Endothelial cell of umbilical vein (primary cell): ENCODE results near the gene HACE1.

Source experiments
- POLR2A ChIP-seq: IDR thresholded peaks from 2 replicates; pipeline ENCODE4 v1.6.1; 2012; ENCODE audit warnings: low read depth, mild to moderate bottlenecking, control low read depth, low read length
- TF ChIP-seq, protein P1 (sequence below), 2 donors: IDR thresholded peaks; 1 replicate in 1 of 2; 2 replicates in 1 of 2; pipeline ENCODE4 v1.5.1; 2011; ENCODE audit warnings: low read length in 2 of 2, mild to moderate bottlenecking in 2 of 2, moderate library complexity in 2 of 2, control low read depth in 1 of 2, inconsistent platforms in 1 of 2, low read depth in 1 of 2; ENCODE audit not compliant: insufficient read depth in 1 of 2; ENCODE audit errors: extremely low read depth in 1 of 2

- TF ChIP-seq, protein P1, sequence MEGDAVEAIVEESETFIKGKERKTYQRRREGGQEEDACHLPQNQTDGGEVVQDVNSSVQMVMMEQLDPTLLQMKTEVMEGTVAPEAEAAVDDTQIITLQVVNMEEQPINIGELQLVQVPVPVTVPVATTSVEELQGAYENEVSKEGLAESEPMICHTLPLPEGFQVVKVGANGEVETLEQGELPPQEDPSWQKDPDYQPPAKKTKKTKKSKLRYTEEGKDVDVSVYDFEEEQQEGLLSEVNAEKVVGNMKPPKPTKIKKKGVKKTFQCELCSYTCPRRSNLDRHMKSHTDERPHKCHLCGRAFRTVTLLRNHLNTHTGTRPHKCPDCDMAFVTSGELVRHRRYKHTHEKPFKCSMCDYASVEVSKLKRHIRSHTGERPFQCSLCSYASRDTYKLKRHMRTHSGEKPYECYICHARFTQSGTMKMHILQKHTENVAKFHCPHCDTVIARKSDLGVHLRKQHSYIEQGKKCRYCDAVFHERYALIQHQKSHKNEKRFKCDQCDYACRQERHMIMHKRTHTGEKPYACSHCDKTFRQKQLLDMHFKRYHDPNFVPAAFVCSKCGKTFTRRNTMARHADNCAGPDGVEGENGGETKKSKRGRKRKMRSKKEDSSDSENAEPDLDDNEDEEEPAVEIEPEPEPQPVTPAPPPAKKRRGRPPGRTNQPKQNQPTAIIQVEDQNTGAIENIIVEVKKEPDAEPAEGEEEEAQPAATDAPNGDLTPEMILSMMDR (IDR thresholded peaks at IDR 0.05; ENCODE audit: extremely low read depth in 1 of 2, insufficient read depth in 1 of 2, low read depth in 1 of 2, low read length in 2 of 2), result no peak
- TF ChIP-seq POLR2A, result no peak
Measured at GRCh38 chr6:104843229-104843628, 16.5 kb downstream of the HACE1 start.
